ENCODE results near the gene ZSCAN22. TPM values are rescaled to one million over a fixed set of nuclear protein-coding genes. Genes with fewer than 3 reads are reported as not detected.

ZSCAN22 gene
- total RNA-seq, 1 donor from 2014 or later: 4.9 TPM

DNA sequence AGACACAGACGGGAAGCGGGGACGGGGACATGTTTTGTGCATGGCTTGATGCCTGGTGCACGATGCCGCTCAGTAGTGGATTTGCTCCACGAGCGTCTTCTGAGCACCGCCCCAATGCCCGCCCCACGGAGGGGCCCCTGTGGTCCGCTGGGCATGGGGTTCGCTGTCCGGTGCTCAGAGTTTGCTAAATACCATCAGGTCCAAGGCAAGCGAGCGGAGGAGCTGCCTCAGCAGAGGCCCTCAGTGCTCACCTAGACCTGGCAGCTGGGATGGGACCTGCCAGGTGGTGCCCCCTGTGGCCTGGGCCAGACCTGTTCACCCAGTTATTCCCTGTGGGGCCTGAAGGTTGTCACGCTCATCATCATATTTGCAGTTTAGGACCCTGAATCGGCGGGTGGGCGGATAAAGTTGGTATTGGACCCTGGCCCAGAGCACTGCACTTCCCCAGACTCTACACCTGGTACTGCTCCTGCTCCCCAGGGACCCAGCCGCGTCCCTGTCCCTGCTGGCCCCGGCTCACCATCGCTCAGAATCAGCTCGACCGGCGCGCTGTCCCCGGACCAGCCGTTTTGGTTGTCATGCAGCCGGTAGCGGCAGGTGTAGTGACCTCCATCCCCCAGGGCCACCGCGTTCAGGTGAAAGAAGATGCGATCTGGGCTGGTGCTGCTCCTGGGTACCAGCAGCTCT, 24.2 kb downstream of the ZSCAN22 start:
- intact Hi-C loops (cut with micrococcal nuclease): no loop called here

- intact Hi-C loops (cut with micrococcal nuclease): no loop called here
Measured at GRCh38 chr19:58351558-58351878, 24.7 kb downstream of the ZSCAN22 start.

DNA sequence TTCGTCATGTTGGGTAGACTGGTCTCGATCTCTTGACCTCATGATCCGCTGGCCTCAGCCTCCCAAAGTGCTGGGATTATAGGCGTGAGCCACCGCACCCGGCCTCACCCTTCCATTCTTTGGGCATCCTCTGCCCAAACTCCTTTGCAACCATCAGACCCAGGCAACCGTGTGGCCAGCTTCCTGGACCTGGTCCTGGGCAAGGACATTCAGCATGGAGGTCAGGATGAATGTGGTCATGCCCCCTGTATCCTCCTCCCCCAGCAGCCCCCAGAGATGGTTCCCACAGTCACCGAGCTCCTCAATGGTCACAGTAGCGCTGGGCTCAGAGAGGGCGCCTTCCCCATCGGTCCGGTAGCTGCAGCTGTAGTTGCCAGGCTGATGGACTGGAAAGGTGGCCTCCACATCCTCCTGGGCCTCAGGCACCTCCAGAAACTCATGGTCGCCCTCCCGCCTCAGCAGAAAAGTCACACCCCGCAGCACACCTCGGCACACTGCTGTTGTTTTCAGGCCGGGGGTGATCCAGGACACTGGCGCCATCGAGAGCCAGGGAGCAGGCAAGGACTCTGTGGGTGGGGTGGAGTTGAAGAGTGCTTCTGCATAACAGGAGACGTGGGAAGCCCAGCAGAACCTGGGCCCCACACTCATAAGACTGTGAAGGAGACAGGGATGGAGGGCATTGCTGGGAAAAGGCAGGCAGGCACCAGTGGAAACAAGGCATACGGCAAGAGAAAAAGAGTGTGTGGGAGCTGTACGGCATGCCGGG, 25.4 kb downstream of the ZSCAN22 start:
- intact Hi-C loops (cut with micrococcal nuclease): no loop called here

DNA sequence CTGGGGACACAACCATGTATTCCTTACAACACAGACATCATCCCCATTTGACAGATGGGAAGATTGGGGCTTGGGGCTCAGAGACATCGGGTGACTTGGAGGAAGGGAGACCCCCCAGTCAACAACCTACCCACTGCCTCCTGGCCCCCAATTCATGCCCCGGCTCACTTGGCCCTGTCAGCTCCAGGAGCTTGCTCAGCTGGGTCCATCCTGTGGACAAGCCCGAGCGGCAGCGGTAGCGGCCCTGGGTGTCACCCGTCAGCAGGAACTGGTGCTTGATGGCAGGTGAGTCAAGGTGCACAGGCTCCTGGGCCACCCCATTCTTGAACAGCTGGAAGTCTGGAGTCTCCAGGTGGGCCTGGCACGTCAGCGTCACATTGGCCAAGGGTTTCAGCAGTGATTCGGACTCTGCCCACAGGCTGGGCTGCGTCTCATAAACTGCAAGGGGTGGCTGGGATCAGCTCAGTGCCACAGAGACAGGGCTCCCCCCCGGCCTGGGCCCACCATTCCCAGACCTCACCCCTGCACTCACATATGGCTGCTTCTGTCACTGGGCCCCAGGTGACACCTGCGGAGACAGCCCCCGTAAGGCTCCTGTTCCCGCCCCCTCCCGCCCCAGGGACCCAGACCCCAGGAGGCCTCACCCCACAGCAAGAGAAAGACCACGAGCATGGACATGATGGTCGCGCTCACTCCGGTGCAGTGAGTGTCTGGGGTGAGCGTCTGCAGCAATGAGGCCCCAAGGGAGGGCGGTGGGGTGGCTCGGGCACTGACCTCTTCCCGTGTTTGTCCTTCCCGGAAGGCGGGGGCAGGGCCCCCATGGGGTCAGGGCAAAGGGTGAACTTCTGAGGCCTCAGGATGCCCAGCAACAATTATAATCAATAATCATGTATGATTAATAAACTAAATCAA, 26.2 kb downstream of the ZSCAN22 start, which contains the start of gene A1BG:
A1BG (minus strand) TSS at position 733 of the 912 bp plus-strand sequence; CDS start at position 678, 55 bp downstream.
- intact Hi-C loops (cut with micrococcal nuclease): loop anchor here (1.0 kb wide), 1 partner anchor 24 kb away; no protein-coding TSS in a partner anchor

GRCh38 chr19:58353717-58354477, 27.1 kb downstream of the ZSCAN22 start:
- intact Hi-C loops (cut with micrococcal nuclease): loop anchor here (1.0 kb wide), 1 partner anchor 25 kb away; no protein-coding TSS in a partner anchor

GRCh38 chr19:58354478-58355030, 27.8 kb downstream of the ZSCAN22 start:
- intact Hi-C loops (cut with micrococcal nuclease): no loop called here

- intact Hi-C loops (cut with micrococcal nuclease): no loop called here
Measured at GRCh38 chr19:58355215-58355796, 28.5 kb downstream of the ZSCAN22 start.

DNA sequence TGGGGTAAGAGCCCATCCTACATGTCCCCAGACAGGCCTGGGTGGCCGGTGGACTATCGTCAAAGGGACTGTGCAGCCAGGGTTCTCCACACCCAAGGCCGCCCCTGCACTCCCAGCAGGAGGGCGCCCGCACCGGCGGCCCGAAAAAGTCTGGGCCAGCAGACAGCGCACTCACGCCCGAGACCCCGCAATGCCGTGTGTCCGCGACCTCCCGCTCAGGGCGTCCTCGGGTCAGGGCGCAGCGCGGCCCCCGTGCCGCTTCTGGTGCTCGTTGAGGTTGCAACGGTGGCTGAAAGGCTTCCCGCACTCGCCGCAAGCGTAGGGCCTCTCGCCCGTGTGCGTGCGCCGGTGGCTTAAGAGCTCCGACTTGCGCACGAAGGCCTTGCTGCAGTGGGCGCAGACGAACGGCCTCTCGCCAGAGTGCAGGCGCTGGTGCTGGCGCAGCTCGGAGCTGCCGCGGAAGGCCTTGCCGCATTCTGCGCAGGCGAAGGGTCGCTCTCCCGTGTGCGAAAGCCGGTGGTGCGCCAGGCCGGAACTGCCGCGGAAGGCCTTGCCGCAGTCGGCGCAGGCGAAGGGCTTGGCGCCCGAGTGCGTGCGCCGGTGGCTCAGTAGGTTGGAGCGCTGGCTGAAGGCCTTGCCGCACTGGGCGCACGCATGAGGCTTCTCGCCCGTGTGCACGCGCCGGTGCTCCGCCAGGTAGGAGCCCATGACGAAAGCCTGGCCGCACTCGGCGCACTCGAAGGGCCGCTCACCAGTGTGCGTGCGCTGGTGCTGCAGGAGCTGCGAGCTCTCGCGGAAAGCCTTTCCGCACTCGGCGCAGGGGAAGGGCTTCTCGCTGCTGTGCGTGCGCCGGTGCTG, 29.3 kb downstream of the ZSCAN22 start:
- intact Hi-C loops (cut with micrococcal nuclease): loop anchor here (1.0 kb wide), 1 partner anchor 9 kb away; no protein-coding TSS in a partner anchor

DNA sequence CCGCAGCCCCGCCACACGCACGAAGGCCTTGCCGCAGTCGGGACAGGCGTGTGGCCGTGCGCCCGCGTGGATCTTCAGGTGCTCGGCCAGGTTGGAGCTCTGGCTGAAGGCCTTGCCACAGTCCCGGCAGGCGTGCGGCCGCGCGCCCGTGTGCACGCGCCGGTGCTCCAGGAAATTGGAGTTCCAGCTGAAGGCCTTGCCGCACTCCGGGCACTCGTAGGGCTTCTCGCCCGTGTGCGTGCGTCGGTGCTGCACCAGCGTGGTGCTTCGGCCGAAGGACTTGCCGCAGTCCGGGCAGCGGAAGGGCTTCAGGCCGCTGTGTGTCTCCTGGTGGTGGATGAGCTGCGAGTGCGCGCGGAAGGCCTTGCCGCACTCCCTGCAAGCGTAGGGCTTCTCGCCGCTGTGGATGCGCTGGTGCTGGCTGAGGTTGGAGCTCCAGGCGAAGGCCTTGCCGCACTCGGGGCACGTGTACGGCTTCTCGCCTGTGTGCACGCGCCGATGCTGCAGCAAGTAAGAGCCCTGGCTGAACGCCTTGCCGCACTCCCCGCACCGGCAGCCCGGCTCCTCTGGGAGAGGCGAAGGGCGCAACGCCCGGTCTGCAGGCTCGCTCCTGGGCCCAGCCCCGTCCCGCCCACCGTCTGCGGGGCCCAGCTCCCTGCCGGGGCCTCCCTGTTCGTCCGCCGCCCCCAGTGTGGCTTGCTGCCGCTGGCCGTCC, 30.1 kb downstream of the ZSCAN22 start:
- intact Hi-C loops (cut with micrococcal nuclease): loop anchor here (1.0 kb wide), 1 partner anchor 10 kb away; no protein-coding TSS in a partner anchor

- intact Hi-C loops (cut with micrococcal nuclease): no loop called here
Measured at GRCh38 chr19:58357481-58358145, 30.8 kb downstream of the ZSCAN22 start.

DNA sequence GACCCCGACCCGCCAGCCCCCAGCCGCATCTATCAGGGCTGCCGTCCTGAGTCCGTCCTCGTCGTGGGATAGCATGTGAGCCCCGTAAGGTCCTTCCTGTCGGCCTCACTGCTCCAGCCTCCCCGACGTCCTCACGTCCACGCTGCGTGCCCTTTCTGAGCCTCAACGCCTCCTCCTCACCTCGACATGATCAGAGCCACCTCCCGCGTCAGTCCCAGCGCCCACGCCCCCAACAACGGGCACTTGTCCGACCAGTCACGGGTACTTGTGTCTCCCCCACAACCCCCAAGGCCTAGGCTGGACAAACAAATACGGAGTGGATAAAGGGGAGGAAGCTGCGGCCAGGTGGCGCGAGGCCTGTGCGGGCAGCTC, 35.1 kb downstream of the ZSCAN22 start:
- intact Hi-C loops (cut with micrococcal nuclease): loop anchor here (1.0 kb wide), 12 partner anchors 15 to 182 kb away; partner anchors contain the start of genes ERVK3-1, RPS5, TRIM28 and ZBTB45

DNA sequence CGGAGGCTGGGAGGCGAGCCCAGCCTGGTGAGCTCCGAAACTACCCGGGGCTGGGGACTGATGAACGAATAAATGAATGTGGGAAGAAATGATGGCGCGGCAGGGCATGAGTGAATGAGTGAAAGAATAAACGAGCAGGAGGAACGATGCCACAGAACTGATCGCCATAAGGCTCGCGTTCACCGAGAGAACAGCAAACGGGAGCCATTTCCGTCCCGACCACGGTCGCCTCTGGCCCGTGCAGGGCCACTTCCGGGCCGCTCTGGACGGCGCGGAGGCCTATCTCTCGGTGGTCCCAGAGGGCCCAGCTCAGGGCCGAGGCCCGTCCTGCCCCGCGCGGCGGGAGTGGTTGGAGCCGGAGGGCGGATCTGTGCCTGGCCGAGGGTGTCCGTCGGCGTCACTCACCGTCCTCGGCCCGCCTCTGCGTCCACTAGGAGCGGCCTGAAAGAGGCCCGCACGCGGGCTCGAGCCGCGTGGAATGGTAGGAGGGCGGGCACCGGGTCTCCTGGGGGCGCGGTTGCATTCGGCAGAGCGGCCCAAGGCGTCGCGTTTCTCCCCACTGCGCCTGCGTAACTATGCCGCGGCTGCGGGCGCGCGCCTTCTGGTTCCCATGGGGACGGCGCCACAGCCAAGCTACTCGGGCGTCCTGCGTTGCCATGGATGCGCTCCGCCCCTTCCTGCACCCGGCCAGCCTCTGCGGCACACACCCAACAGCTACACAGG, 35.6 kb downstream of the ZSCAN22 start, which contains the start of gene ZNF497:
ZNF497 (minus strand) TSS at position 480 of the 723 bp plus-strand sequence. CDS start 5,116 bp downstream, outside the sequence.
- intact Hi-C loops (cut with micrococcal nuclease): loop anchor here (1.0 kb wide), 12 partner anchors 15 to 182 kb away; partner anchors contain the start of genes ERVK3-1, RPS5, TRIM28 and ZBTB45

DNA sequence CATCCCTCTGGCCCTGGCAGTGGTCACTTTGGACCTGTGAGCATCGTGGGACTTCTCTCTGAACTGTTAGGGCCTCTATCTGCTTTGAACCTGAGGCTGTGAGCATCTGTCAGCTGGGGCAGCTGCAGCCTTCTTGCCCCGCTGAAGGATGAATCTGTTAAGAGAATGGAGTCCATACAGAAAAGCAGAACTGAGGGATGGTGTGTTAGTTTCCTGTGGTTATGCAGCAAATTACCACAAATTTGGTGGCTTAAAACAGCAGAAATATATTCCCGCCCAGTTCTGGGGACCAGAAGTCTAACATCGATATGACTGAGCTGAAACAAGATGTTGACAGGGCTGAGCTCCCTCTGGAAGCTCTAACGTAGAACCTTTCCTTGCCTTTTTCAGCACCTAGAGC, 37.4 kb downstream of the ZSCAN22 start:
- intact Hi-C loops (cut with micrococcal nuclease): no loop called here

GRCh38 chr19:58366585-58367430, 40.0 kb downstream of the ZSCAN22 start:
- intact Hi-C loops (cut with micrococcal nuclease): no loop called here

- intact Hi-C loops (cut with micrococcal nuclease): no loop called here
Measured at GRCh38 chr19:58367698-58368454, 41.1 kb downstream of the ZSCAN22 start.
